Nephron progenitor cell (in vitro differentiated cells): Measurements from ENCODE around the gene SND1.

Experiments
- DNase-seq: peaks from one replicate; pipeline ENCODE4 v3.0.0; 2021
- H3K27ac Mint-ChIP-seq: 2 replicates; pipeline ENCODE4 v1.8.0; 2021; ENCODE audit warnings: mild to moderate bottlenecking, moderate library complexity, mixed read lengths
- H3K27me3 Mint-ChIP-seq: 2 replicates; pipeline ENCODE4 v1.8.0; 2021; ENCODE audit warnings: mild to moderate bottlenecking, low read depth, mixed read lengths; ENCODE audit not compliant: poor library complexity
- H3K36me3 Mint-ChIP-seq: 2 replicates; pipeline ENCODE4 v1.8.0; 2021; ENCODE audit warnings: low read depth, mixed read lengths
- H3K4me1 Mint-ChIP-seq: 2 replicates; pipeline ENCODE4 v1.8.0; 2021; ENCODE audit warnings: mixed read lengths
- H3K4me3 Mint-ChIP-seq: 2 replicates; pipeline ENCODE4 v1.8.0; 2021; ENCODE audit warnings: mild to moderate bottlenecking, moderate library complexity, mixed read lengths
- H3K9me3 Mint-ChIP-seq: 2 replicates; pipeline ENCODE4 v1.8.0; 2021; ENCODE audit warnings: mild to moderate bottlenecking, moderate library complexity, mixed read lengths
- TF ChIP-seq, protein P1 (sequence below): fragments of 200-600 bp; sonication (generic); IDR thresholded peaks from 2 replicates; pipeline ENCODE4 v1.5.0; 2021; ENCODE audit warnings: antibody characterized with exemption

Gene SND1

DNA sequence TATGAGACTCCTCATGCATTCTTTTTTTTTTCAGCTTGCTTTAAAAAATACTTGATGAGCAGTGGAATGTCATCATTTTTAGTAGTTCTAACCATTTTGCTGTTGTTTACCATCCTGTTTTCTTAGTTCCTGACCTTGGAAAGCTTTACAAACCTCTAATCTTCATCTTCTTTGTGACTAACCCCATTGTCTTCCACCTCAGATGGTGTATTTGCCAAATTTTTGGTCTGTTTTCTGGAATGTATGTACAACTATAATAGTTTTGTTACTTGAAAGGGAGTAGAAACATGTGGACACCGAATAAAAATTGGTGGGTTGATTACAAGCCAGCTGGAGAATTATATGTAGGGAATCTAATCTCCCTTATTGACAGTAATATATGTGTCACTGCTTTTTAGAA lies 172.7 kb downstream of the SND1 start:
- H3K9me3 Mint-ChIP-seq = no peaks in the 10 kb centered on the region
- no peaks in the 10 kb centered on the region for H3K27me3 Mint-ChIP-seq
- DNase-seq = no peak
- H3K4me1 Mint-ChIP-seq = peaks cover 31% of the 10 kb centered on the region
- TF ChIP-seq, protein P1, sequence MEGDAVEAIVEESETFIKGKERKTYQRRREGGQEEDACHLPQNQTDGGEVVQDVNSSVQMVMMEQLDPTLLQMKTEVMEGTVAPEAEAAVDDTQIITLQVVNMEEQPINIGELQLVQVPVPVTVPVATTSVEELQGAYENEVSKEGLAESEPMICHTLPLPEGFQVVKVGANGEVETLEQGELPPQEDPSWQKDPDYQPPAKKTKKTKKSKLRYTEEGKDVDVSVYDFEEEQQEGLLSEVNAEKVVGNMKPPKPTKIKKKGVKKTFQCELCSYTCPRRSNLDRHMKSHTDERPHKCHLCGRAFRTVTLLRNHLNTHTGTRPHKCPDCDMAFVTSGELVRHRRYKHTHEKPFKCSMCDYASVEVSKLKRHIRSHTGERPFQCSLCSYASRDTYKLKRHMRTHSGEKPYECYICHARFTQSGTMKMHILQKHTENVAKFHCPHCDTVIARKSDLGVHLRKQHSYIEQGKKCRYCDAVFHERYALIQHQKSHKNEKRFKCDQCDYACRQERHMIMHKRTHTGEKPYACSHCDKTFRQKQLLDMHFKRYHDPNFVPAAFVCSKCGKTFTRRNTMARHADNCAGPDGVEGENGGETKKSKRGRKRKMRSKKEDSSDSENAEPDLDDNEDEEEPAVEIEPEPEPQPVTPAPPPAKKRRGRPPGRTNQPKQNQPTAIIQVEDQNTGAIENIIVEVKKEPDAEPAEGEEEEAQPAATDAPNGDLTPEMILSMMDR = no peak
- no peaks in the 10 kb centered on the region for H3K36me3 Mint-ChIP-seq
- no peak overlapping the region for H3K4me3 Mint-ChIP-seq
- no peak overlapping the region for H3K27ac Mint-ChIP-seq

DNA sequence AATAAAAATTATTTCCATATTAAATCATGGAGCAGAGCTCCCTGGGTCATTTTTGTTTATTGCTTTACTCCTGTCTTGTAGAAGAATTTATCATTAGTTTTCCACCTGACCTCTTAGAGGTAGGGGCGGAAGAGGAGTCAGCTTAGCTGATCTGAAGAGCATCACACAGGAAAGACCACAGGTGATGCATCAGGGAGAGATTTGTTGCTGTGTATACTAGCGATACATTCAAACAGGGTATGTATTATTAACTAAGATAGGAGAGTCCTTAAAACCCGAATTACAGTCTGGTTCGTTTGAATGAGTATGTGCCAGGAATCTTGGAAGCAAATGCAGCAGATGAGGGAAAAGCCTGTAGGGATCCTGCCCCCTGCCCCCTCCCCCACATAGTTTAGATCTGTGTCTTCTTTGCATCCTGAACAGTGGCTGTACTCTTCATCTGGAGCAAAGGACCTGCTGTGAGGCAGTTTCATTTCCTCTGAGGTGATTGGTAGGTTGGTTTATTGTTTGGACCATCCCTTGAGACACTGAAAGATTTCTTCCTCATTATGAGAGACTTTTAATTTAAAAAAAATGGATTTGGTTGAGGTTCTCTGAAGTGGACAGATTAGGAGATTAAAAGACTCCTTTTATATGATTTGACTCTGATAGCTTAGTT lies 177.0 kb downstream of the SND1 start:
- TF ChIP-seq, protein P1 = no peak
- H3K4me1 Mint-ChIP-seq = peaks cover 6% of the 10 kb centered on the region
- no peak overlapping the region for H3K27ac Mint-ChIP-seq
- H3K4me3 Mint-ChIP-seq = no peak overlapping the region
- DNase-seq = no peak
- H3K9me3 Mint-ChIP-seq = no peaks in the 10 kb centered on the region
- peaks cover 5% of the 10 kb centered on the region for H3K36me3 Mint-ChIP-seq
- peaks cover 2% of the 10 kb centered on the region for H3K27me3 Mint-ChIP-seq

DNA sequence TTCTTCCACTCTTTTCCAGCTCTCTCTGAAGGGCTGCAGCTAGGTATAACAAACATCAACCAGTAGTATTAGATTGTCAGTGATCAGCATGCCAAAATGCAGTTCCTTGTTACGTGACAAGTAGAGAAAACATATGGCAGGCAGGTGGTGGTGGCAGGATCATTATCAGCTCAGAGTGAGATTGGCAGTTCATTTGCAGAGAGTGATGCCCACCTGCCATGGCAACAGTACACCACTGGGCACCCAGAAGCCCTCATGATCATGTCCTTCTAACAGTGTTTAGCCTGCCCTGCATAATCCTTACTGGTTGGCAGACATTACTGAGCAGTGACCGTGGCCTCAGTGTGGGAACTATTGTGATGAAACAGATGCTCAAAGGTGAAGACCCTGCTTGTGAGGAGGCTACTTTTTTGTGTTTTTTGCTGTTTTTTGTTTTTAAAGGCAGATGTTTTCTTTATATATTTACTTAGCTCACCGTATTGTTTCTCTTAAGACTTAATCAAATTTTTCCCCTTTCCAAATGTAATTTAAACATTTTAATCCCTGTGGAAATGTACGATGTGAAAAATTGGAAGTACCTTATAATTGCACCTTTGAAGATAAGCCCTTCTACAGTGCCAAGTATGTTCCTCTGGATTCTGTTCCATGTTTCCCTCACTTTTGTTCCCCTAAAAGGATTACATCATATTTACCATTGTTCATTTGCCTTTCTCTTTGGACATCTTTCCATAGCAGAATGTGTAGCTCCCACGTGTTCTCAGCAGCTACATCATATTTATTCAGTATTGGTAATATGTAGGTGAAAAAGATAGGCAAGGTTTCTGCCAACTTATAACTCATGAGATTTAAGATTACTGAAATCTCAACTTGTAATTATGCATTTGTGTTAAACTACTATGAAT lies 179.6 kb downstream of the SND1 start:
- H3K4me3 Mint-ChIP-seq = no peak overlapping the region
- peaks cover 20% of the 10 kb centered on the region for H3K4me1 Mint-ChIP-seq
- H3K27me3 Mint-ChIP-seq = peaks cover 2% of the 10 kb centered on the region
- no peak overlapping the region for H3K27ac Mint-ChIP-seq
- DNase-seq = no peak
- TF ChIP-seq, protein P1 = no peak
- H3K9me3 Mint-ChIP-seq = peaks cover 5% of the 10 kb centered on the region
- peaks cover 12% of the 10 kb centered on the region for H3K36me3 Mint-ChIP-seq

DNA sequence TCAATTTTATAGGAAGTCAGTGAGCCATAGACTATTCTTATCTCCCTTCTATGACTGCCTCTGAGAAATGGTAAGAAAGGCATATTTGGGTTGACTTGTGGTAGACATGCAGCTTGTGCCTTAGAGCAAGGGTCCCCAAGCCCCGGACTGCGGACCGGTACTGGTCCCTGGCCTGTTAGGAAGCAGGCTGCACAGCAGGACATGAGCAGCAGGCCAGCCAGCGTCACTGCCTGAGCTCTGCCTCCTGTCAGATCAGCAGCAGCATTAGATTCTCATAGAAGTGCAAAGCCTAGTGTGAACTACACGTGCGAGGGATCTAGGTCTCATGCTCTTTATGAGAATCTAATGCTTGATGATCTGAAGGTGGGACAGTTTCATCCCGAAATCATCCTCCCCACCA lies 180.6 kb downstream of the SND1 start:
- Mint-ChIP-seq H3K27me3 (peaks cover 2% of the 10 kb centered on the region), H3K9me3 (peaks cover 5% of the 10 kb centered on the region)

DNA sequence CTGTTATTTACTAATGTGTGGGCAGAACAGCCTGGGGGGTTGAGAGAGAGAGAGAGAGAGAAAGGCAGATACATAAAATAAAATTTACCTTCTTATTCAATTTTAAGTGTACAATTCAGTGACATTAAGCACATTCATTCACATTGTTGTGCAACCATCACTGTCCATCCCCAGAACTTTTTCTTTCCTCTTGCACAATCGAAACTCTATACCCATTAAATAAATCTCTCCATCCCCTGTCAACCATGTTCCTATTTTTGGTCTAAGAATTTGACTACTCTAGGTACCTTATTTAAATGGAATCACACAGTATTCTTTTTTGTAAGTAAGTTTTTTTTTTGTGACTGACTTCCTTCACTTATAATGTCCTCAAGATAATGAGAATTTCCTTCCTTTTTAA lies 181.6 kb downstream of the SND1 start:
- Mint-ChIP-seq H3K27me3 (peaks cover 2% of the 10 kb centered on the region), H3K27ac (no peak overlapping the region), H3K4me3 (no peak overlapping the region), H3K4me1 (peaks cover 28% of the 10 kb centered on the region), H3K36me3 (peaks cover 22% of the 10 kb centered on the region), H3K9me3 (peaks cover 11% of the 10 kb centered on the region)
- TF ChIP-seq, protein P1 = no peak
- no peak for DNase-seq

More for the DNA sequence above, 180.6 kb downstream of the SND1 start:
- Mint-ChIP-seq H3K4me3 (no peak overlapping the region), H3K36me3 (peaks cover 17% of the 10 kb centered on the region), H3K4me1 (peaks cover 20% of the 10 kb centered on the region), H3K27ac (no peak overlapping the region)
- DNase-seq = no peak
- TF ChIP-seq, protein P1 = no peak
